Measurements from ENCODE around the gene GRIK3.

GRIK3 gene

GRCh38 chr1:36761113-36761512 is 273.2 kb downstream of the GRIK3 start:
- DNase-seq (ENCODE audit: low read depth): no peak

- no peak for DNase-seq (ENCODE audit: low read depth)
Measured at GRCh38 chr1:36760081-36760480, 274.2 kb downstream of the GRIK3 start.

GRCh38 chr1:36759355-36759754 is 275.0 kb downstream of the GRIK3 start:
- DNase-seq (ENCODE audit: low read depth): no peak

GRCh38 chr1:36755303-36756230 is 278.7 kb downstream of the GRIK3 start:
- DNase-seq (ENCODE audit: low read depth): no peak

- no peak for DNase-seq (ENCODE audit: low read depth)
Measured at GRCh38 chr1:36754366-36754765, 279.9 kb downstream of the GRIK3 start.

- DNase-seq (ENCODE audit: low read depth): no peak
Measured at GRCh38 chr1:36753451-36753850, 280.9 kb downstream of the GRIK3 start.

- DNase-seq (ENCODE audit: low read depth): no peak
Measured at GRCh38 chr1:36752891-36753361, 281.4 kb downstream of the GRIK3 start.

- DNase-seq (ENCODE audit: low read depth): no peak
Measured at GRCh38 chr1:36752431-36752830, 281.9 kb downstream of the GRIK3 start.

DNA sequence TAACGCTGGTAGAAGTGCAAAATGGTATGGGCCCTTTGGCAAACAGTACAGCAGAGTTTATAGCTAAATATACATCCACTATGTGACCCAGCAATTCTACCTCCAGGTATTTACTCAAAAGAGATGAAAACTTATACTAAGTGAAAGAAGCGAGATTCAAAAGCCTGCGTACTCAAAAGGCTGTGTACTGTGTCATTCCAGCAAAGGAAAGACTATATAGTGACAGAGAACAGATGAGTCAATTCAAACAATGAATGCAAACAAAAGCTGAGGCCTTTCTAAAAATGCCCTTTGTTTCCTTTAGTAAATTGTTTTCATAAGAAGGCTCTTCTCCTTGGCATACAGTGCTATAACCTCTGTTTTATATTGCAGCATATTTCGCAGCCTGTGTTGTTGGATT is 282.8 kb downstream of the GRIK3 start:
- no peak for DNase-seq (ENCODE audit: low read depth)

DNA sequence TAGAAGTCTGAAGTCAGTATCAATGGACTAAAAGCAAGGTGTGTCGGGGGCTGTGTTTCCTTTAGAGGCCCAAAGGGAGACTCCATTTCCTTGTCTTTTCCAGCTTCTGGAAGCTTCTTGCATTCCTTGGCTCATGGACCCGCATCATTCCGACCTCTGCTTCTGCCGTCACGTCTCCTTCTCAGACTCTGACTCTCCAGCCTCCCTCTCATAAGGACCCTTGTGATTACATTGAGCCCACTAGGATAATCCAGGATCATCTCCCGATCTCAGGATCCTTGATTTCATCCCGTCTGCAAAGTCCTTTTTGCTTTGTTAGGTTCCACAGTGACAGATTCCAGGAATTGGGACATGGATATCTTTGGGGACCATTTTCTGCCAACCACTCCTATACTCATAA is 285.8 kb downstream of the GRIK3 start:
- DNase-seq (ENCODE audit: low read depth): no peak
